ENCODE results near the gene ARHGEF37. TPM values are rescaled to one million over a fixed set of nuclear protein-coding genes. Genes with fewer than 3 reads are reported as not detected.

Gene ARHGEF37
- total RNA-seq, 1 donor from 2014 or later, result 4.5 TPM

DNA sequence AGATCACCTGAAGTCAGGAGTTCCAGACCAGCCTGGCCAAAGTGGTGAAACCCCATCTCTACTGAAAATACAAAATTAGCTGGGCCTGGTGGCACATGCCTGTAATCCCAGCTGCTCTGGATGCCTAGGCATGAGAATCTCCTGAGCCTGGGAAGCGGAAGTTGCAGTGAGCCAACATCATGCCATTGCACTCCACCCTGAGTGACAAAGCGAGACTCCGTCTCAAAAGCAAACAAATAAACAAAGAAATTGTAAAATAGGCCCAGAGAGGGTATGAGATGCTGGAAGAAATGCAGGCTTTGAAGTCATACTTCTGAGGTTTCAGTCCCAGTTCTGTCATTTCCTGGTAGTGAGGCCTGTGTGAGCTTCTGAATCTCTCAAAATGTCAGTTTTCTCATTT is 5.3 kb upstream of the ARHGEF37 start:
- no peak for DNase-seq (ENCODE audit: low spot score)
- H3K9me3 Mint-ChIP-seq (ENCODE audit: unreplicated experiment), result no peaks in the 10 kb centered on the region
- H3K36me3 Mint-ChIP-seq (ENCODE audit: low read depth, unreplicated experiment), result no peaks in the 10 kb centered on the region
- H3K4me1 Mint-ChIP-seq (ENCODE audit: unreplicated experiment), result peaks cover 7% of the 10 kb centered on the region
- TF ChIP-seq, protein P1, sequence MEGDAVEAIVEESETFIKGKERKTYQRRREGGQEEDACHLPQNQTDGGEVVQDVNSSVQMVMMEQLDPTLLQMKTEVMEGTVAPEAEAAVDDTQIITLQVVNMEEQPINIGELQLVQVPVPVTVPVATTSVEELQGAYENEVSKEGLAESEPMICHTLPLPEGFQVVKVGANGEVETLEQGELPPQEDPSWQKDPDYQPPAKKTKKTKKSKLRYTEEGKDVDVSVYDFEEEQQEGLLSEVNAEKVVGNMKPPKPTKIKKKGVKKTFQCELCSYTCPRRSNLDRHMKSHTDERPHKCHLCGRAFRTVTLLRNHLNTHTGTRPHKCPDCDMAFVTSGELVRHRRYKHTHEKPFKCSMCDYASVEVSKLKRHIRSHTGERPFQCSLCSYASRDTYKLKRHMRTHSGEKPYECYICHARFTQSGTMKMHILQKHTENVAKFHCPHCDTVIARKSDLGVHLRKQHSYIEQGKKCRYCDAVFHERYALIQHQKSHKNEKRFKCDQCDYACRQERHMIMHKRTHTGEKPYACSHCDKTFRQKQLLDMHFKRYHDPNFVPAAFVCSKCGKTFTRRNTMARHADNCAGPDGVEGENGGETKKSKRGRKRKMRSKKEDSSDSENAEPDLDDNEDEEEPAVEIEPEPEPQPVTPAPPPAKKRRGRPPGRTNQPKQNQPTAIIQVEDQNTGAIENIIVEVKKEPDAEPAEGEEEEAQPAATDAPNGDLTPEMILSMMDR (IDR thresholded peaks at IDR 0.05; ENCODE audit: unreplicated experiment), result no peak
- H3K4me3 Mint-ChIP-seq (ENCODE audit: unreplicated experiment), result no peak overlapping the region
- no peak overlapping the region for H3K27ac Mint-ChIP-seq (ENCODE audit: unreplicated experiment)
- peaks cover 2% of the 10 kb centered on the region for H3K27me3 Mint-ChIP-seq (ENCODE audit: unreplicated experiment)

DNA sequence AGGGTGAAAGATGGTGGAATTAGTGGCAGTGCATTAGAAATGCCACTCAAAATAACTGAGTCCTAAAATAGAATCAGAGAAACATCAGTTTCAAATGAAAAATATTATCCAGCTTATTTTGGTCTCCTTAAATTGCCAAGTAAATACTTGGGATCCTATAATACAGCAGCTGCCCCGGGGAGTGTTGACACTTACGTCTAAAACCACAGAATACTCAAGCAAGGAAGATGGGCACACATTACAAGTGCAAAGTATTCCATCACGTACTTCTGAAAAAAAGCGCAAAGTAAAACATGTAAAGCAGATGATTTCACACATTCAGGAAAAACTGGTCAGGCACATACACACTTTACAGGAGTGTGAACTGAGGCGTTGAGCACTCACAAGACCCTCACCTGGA is 2.4 kb upstream of the ARHGEF37 start:
- no peak for DNase-seq (ENCODE audit: low spot score)
- Mint-ChIP-seq H3K27ac (ENCODE audit: unreplicated experiment) (no peak overlapping the region), H3K27me3 (ENCODE audit: unreplicated experiment) (peaks cover 2% of the 10 kb centered on the region), H3K4me1 (ENCODE audit: unreplicated experiment) (peaks cover 15% of the 10 kb centered on the region), H3K4me3 (ENCODE audit: unreplicated experiment) (no peak overlapping the region), H3K9me3 (ENCODE audit: unreplicated experiment) (no peaks in the 10 kb centered on the region), H3K36me3 (ENCODE audit: low read depth, unreplicated experiment) (no peaks in the 10 kb centered on the region)
- TF ChIP-seq, protein P1 (IDR thresholded peaks at IDR 0.05; ENCODE audit: unreplicated experiment), result no peak

DNA sequence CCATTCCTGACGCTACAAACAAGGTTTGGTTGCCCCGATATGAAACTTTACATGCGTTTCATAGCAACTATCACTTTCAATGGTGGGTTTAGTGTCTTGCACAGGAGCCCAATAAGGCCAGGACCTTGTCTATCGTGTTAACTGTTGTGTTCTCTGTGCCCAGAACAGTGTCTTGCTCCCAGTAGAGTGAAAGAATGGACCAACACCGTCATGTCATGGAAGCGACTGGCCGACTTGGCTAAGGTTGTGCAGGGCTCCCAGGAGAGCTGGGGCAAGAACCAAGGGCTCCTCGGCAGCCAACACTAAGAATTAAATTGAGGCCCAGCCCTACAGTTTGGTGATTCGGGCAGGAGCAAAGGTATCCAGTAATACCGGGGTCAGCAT is 498 bp upstream of the ARHGEF37 start:
- TF ChIP-seq, protein P1 (IDR thresholded peaks at IDR 0.05; ENCODE audit: unreplicated experiment), result no peak
- H3K36me3 Mint-ChIP-seq (ENCODE audit: low read depth, unreplicated experiment), result no peaks in the 10 kb centered on the region
- peaks cover 15% of the 10 kb centered on the region for H3K4me1 Mint-ChIP-seq (ENCODE audit: unreplicated experiment)
- H3K27me3 Mint-ChIP-seq (ENCODE audit: unreplicated experiment), result peaks cover 2% of the 10 kb centered on the region
- no peaks in the 10 kb centered on the region for H3K9me3 Mint-ChIP-seq (ENCODE audit: unreplicated experiment)
- DNase-seq (ENCODE audit: low spot score), result no peak
- H3K4me3 Mint-ChIP-seq (ENCODE audit: unreplicated experiment), result peak overlapping the region; percentile 51
- H3K27ac Mint-ChIP-seq (ENCODE audit: unreplicated experiment), result no peak overlapping the region

DNA sequence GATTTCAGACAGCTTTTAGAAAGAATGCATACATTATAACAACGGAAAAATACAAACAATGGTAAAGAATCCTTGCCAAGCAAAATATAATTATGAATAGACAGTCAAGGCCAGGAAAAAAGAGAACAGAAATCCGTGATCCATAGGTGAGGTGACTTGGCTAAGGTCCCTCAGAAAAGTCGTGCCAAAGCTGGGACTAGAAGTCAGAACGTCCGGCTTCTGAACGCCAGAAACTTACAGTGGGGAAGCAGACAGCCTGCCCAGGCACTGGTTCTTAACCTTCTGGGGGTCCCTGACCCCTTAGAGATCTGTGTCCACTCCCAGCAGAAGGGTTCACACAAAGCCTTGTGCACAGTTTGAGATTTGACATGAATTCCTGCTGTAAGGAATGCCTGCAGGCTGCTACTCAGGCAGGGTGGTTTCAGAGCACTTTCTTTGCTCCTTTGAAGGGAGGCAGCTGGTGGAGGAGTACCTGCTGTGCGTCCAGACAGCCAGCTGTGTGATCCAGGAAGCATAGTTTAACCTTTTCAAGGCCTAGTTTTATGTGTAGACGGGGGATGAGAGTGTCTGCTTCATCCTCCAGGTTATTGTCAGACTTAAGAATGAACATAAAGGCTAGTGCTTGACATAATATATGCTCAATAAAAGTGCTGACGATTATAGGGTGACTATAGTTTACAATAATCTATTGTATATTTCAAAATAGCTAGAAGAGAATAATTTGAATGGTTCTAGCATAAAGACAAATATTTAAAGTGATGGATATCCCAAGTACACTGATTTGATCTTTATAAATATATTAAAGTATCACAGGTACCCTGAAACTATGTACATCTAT is 852 bp downstream of the ARHGEF37 start:
- Mint-ChIP-seq H3K4me3 (ENCODE audit: unreplicated experiment) (peak overlapping the region; percentile 82), H3K27ac (ENCODE audit: unreplicated experiment) (peak overlapping the region; percentile 74), H3K4me1 (ENCODE audit: unreplicated experiment) (peaks cover 15% of the 10 kb centered on the region), H3K36me3 (ENCODE audit: low read depth, unreplicated experiment) (no peaks in the 10 kb centered on the region), H3K27me3 (ENCODE audit: unreplicated experiment) (peaks cover 2% of the 10 kb centered on the region), H3K9me3 (ENCODE audit: unreplicated experiment) (no peaks in the 10 kb centered on the region)
- TF ChIP-seq, protein P1 (IDR thresholded peaks at IDR 0.05; ENCODE audit: unreplicated experiment), result no peak
- DNase-seq (ENCODE audit: low spot score), result no peak

DNA sequence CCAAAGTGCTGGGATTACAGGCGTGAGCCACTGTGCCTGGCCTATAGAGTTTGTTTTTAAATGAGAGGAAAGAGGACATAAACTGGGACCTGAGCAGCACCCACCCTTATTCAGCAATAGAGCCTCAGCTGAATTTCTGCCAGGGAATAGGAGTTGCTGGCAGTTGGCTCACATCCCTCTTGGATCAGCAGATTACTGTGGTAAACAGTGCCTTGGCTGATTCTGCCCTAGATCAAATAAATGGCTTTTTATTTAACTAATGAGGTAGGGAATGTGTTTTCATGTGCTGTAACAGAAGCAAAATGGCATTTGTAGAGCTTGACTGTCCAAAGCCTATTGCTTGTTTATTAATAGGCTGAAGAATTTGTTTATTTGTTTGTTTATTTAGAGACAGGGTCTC is 2.1 kb downstream of the ARHGEF37 start:
- TF ChIP-seq, protein P1 (IDR thresholded peaks at IDR 0.05; ENCODE audit: unreplicated experiment), result no peak
- no peaks in the 10 kb centered on the region for H3K9me3 Mint-ChIP-seq (ENCODE audit: unreplicated experiment)
- no peak overlapping the region for H3K27ac Mint-ChIP-seq (ENCODE audit: unreplicated experiment)
- no peak for DNase-seq (ENCODE audit: low spot score)
- peaks cover under 1% of the 10 kb centered on the region for H3K27me3 Mint-ChIP-seq (ENCODE audit: unreplicated experiment)
- H3K4me3 Mint-ChIP-seq (ENCODE audit: unreplicated experiment), result no peak overlapping the region
- H3K36me3 Mint-ChIP-seq (ENCODE audit: low read depth, unreplicated experiment), result no peaks in the 10 kb centered on the region
- peaks cover 15% of the 10 kb centered on the region for H3K4me1 Mint-ChIP-seq (ENCODE audit: unreplicated experiment)

All from endothelial cell (in vitro differentiated cells).